H1 (cell line): ENCODE data around the gene TRAF5. TPM values are rescaled to one million over a fixed set of nuclear protein-coding genes. Genes with fewer than 3 reads are reported as not detected.

Source experiments
- ATF2 ChIP-seq: IDR thresholded peaks from 2 replicates; pipeline ENCODE4 v1.6.1; 2012; ENCODE audit warnings: low read length, inconsistent platforms
- ATF3 ChIP-seq: IDR thresholded peaks from 2 replicates; pipeline ENCODE4 v1.6.1; 2011; ENCODE audit warnings: low read depth, mild to moderate bottlenecking, low read length; ENCODE audit not compliant: insufficient read depth
- BCL11A ChIP-seq, 2 experiments: IDR thresholded peaks; one replicate each; pipeline ENCODE4 v1.6.1; 2011; ENCODE audit warnings: low read depth in 2 of 2, low read length in 2 of 2, mild to moderate bottlenecking in 2 of 2
- CBX5 ChIP-seq: fragments of 300-800, 300-1000 bp; sonication (generic); IDR thresholded peaks from 2 replicates; pipeline ENCODE4 v1.7.1; 2016; ENCODE audit warnings: antibody characterized with exemption, low read length, low read depth
- CHD2 ChIP-seq: IDR thresholded peaks from 2 replicates; pipeline ENCODE4 v1.6.1; 2012; ENCODE audit warnings: low read length, improper control_type of control experiment
- EP300 ChIP-seq, 2 experiments: IDR thresholded peaks; 1 replicate in 1 of 2; 2 replicates in 1 of 2; pipeline ENCODE4 v1.6.1; 2011 to 2012; ENCODE audit warnings: low read depth in 2 of 2, low read length in 2 of 2, mild to moderate bottlenecking in 2 of 2, borderline replicate concordance in 1 of 2, inconsistent platforms in 1 of 2, moderate library complexity in 1 of 2
- FOSL1 ChIP-seq: IDR thresholded peaks from 2 replicates; pipeline ENCODE4 v1.6.1; 2011; ENCODE audit warnings: mild to moderate bottlenecking, low read depth, low read length, moderate library complexity; ENCODE audit not compliant: insufficient read depth
- GTF2F1 ChIP-seq: IDR thresholded peaks from 2 replicates; pipeline ENCODE4 v1.6.1; 2012; ENCODE audit warnings: low read depth, low read length, improper control_type of control experiment, borderline replicate concordance
- KDM1A ChIP-seq: fragments of 200-600, 300-600 bp; sonication (generic); IDR thresholded peaks from 2 replicates; pipeline ENCODE4 v1.7.1; 2016; ENCODE audit warnings: mild to moderate bottlenecking, low read length, borderline replicate concordance
- MAX ChIP-seq: IDR thresholded peaks from 2 replicates; pipeline ENCODE4 v1.6.1; 2012; ENCODE audit warnings: inconsistent platforms
- PHF8 ChIP-seq: fragments of 200-600 bp; sonication (generic); conservative IDR thresholded peaks from 2 replicates; pipeline ENCODE4 v1.7.1; 2012; ENCODE audit warnings: low read depth, mild to moderate bottlenecking, inconsistent platforms, low read length, moderate library complexity
- RAD21 ChIP-seq, 2 experiments: IDR thresholded peaks in 1 of 2; conservative IDR thresholded peaks in 1 of 2; 2 replicates each; pipeline ENCODE4 v1.6.1; 2011; ENCODE audit warnings: low read depth in 2 of 2, low read length in 2 of 2, improper control_type of control experiment in 1 of 2, inconsistent platforms in 1 of 2, mild to moderate bottlenecking in 1 of 2, moderate library complexity in 1 of 2
- RFX5 ChIP-seq: IDR thresholded peaks from 2 replicates; pipeline ENCODE4 v1.6.1; 2011; ENCODE audit warnings: low read depth, low read length, improper control_type of control experiment, borderline replicate concordance
- RNF2 ChIP-seq: fragments of 200-900, 300-1000 bp; sonication (generic); IDR thresholded peaks from 2 replicates; pipeline ENCODE4 v1.7.1; 2016; ENCODE audit warnings: borderline replicate concordance, low read depth, mild to moderate bottlenecking, antibody characterized with exemption, low read length; ENCODE audit not compliant: poor library complexity, severe bottlenecking; ENCODE audit errors: missing control alignments
- SIRT6 ChIP-seq: IDR thresholded peaks from one replicate; pipeline ENCODE4 v1.7.1; 2012; ENCODE audit warnings: low read length, inconsistent platforms
- SP2 ChIP-seq: IDR thresholded peaks from 2 replicates; pipeline ENCODE4 v1.6.1; 2012; ENCODE audit warnings: mild to moderate bottlenecking, low read length, inconsistent platforms
- TAF1 ChIP-seq: IDR thresholded peaks from 2 replicates; pipeline ENCODE4 v1.6.1; 2011; ENCODE audit warnings: mild to moderate bottlenecking, low read depth, low read length
- TCF12 ChIP-seq: IDR thresholded peaks from 2 replicates; pipeline ENCODE4 v1.6.1; 2011; ENCODE audit warnings: low read depth, mild to moderate bottlenecking, low read length
- USF2 ChIP-seq: IDR thresholded peaks from 2 replicates; pipeline ENCODE4 v1.6.1; 2011; ENCODE audit warnings: low read length, improper control_type of control experiment
- polyA plus RNA-seq, 7 experiments: library from polyadenylated mRNA; depleted of rRNA in 3 of 7; stranded (reverse) in 5 of 7; unstranded in 2 of 7; fragments of >200 nt in 5 of 7; fragments of 200-250 nt in 2 of 7; gene quantifications; 1 replicate in 5 of 7; 2 replicates in 1 of 7; 4 replicates in 1 of 7; pipeline versions ENCODE4 v1.2.1 to v1.2.3, GENCODE V29; 2011 to 2013; ENCODE audit warnings: missing spikeins in 2 of 7, mixed read lengths in 2 of 7
- total RNA-seq: library from RNA; stranded (reverse); fragmentation: NEBNext Ultra II Directional; extraction: Animal tissue kit (Norgen Biotek cat#: 25700); gene quantifications from 2 replicates; pipeline ENCODE4 v1.2.1, GENCODE V29; 2021

TRAF5 gene
- total and polyA plus RNA-seq, 2 of the 8 experiments (the other 6 are each of a cell fraction or from before 2014, with no cell fraction given), result 13.0 to 17.1 TPM

- TF ChIP-seq ATF2 (no peak), CHD2 (no peak), SIRT6 (no peak), ATF3 (no peak), BCL11A (IDR thresholded peaks at IDR 0.05; ENCODE audit: low read depth in 2 of 2, low read length in 2 of 2) (no peak), TAF1 (peak; percentile 48; the same call in 1 of the 2 replicates), MAX (peak; percentile 51; the same call in 1 of the 2 replicates), USF2 (no peak), FOSL1 (no peak), CBX5 (no peak), SP2 (no peak), TCF12 (no peak), KDM1A (peak; percentile 15; the same call in 1 of the 2 replicates), PHF8 (peak; percentile 51; the same call in 1 of the 2 replicates), GTF2F1 (no peak), RNF2 (no peak), EP300 (IDR thresholded peaks at IDR 0.05; ENCODE audit: borderline replicate concordance in 1 of 2, low read depth in 2 of 2, low read length in 2 of 2) (no peak), RFX5 (no peak), RAD21 (IDR thresholded peaks at IDR 0.05 in 1 of 2, conservative IDR thresholded peaks at IDR 0.05 in 1 of 2; ENCODE audit: low read depth in 2 of 2, low read length in 2 of 2) (no peak; a peak in 1 of 4 replicates)
Observed at GRCh38 chr1:211326528-211327345, at the start of gene TRAF5 (continued).
